Upper lobe of left lung (tissue), 4 donors: Measurements from ENCODE around the gene KANSL1.

Experiments used
- CTCF ChIP-seq, 6 experiments: fragments of 450-650 bp in 4 of 6; fragments of 200-600 bp in 2 of 6; sonication (generic) in 2 of 6; IDR thresholded peaks; one replicate each; pipeline ENCODE4 v1.5.1; 2016 to 2019; ENCODE audit warnings: antibody characterized with exemption in 6 of 6
- POLR2A ChIP-seq, 4 donors: fragments of 450-650 bp; IDR thresholded peaks; one replicate each; pipeline ENCODE4 v1.5.1; 2016 to 2017; ENCODE audit warnings: antibody characterized with exemption in 4 of 4, mild to moderate bottlenecking in 2 of 4
- POLR2AphosphoS5 ChIP-seq, 2 donors: sonication (generic); formaldehyde crosslinking; IDR thresholded peaks; one replicate each; pipeline ENCODE4 v1.5.1; 2017; ENCODE audit warnings: antibody characterized with exemption in 2 of 2

GRCh38 chr17:46169913-46170638 lies 23.2 kb downstream of the KANSL1 start:
- no peak for TF ChIP-seq CTCF (IDR thresholded peaks at IDR 0.05)
- no peak for TF ChIP-seq POLR2A (IDR thresholded peaks at IDR 0.05)
- TF ChIP-seq POLR2AphosphoS5 (IDR thresholded peaks at IDR 0.05), result no peak
